GM19193 (cell line): Measurements from ENCODE around the gene RASSF8.

Source experiments
- POLR2A ChIP-seq: IDR thresholded peaks from 4 replicates; pipeline ENCODE4 v1.6.1; 2011; ENCODE audit not compliant: insufficient read depth, insufficient read length; ENCODE audit errors: extremely low read depth

Gene RASSF8

GRCh38 chr12:26112703-26113147 is 154.2 kb downstream of the RASSF8 start:
- no peak for TF ChIP-seq POLR2A

- no peak for TF ChIP-seq POLR2A
Observed at GRCh38 chr12:26113181-26113654, 154.7 kb downstream of the RASSF8 start.

GRCh38 chr12:26113853-26114719 is 155.6 kb downstream of the RASSF8 start:
- peak; percentile 72 for TF ChIP-seq POLR2A

GRCh38 chr12:26114720-26115401 is 156.4 kb downstream of the RASSF8 start:
- no peak for TF ChIP-seq POLR2A

- no peak for TF ChIP-seq POLR2A
Observed at GRCh38 chr12:26116829-26117715, 158.6 kb downstream of the RASSF8 start.

- TF ChIP-seq POLR2A = no peak
Observed at GRCh38 chr12:26118308-26118707, 159.8 kb downstream of the RASSF8 start.

- TF ChIP-seq POLR2A = no peak
Observed at GRCh38 chr12:26119391-26119989, 161.0 kb downstream of the RASSF8 start.

- no peak for TF ChIP-seq POLR2A
Observed at GRCh38 chr12:26120561-26121274, 162.2 kb downstream of the RASSF8 start.

GRCh38 chr12:26121323-26122060 is 163.0 kb downstream of the RASSF8 start:
- TF ChIP-seq POLR2A = no peak

- TF ChIP-seq POLR2A = no peak
Observed at GRCh38 chr12:26122061-26122680, 163.7 kb downstream of the RASSF8 start.

- TF ChIP-seq POLR2A = no peak
Observed at GRCh38 chr12:26122681-26123481, 164.4 kb downstream of the RASSF8 start.

GRCh38 chr12:26123482-26123980 is 165.0 kb downstream of the RASSF8 start:
- TF ChIP-seq POLR2A = no peak
